ENCODE measurements around the gene TRAPPC2L. TPM values are rescaled to one million over a fixed set of nuclear protein-coding genes. Genes with fewer than 3 reads are reported as not detected.

TRAPPC2L gene
- total RNA-seq, 3 donors from 2014 or later, result 32.1 to 37.8 (median 34.4) TPM

DNA sequence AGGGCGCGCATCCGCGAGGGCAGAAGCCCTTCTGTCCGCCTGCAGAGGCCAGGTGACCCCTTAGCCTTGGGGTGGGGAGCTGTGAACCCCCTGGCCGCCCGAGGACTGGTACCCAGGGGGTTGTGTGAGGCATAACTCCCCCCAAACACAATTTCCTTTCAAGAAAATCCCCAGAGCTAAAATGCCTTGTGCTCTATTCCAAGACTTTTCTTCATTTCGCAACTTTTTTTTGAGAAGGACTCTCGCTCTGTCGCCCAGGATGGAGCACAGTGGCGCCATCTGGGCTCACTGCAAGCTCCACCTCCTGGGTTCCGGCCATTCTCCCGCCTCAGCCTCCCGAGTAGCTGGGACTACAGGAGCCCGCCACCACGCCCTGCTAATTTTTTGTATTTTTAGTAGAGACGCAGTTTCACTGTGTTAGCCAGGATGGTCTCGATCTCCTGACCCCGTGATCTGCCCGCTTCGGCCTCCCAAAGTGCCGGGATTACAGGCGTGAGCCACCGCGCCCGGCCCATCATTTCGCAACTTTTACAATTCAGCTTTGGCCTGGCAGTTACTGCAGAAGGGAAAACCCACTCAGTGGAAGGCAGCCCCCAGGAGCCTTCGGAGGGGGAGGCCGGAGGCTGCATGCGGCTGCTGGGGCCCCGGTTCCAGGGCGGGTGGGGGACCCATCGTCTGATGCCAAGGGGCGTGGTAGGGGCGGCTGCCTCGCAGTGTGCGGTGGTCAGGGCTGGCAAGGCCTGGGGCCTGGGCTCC lies 44.2 kb upstream of the TRAPPC2L start:
- H3K27me3 ChIP-seq, result no peaks in the 10 kb centered on the region
- H3K4me1 ChIP-seq, result peaks cover 14% of the 10 kb centered on the region in 2 donors
- DNase-seq (ENCODE audit: low spot score in 2 of 2), result peak in 1 of 2 donors; percentile 56
- no peaks in the 10 kb centered on the region for H3K36me3 ChIP-seq
- TF ChIP-seq CTCF (IDR thresholded peaks at IDR 0.05) (no peak), POLR2A (IDR thresholded peaks at IDR 0.05) (no peak), POLR2AphosphoS5 (IDR thresholded peaks at IDR 0.05) (no peak)
- peak overlapping the region; percentile 85 to 92 for H3K27ac ChIP-seq
- H3K9me3 ChIP-seq, result no peaks in the 10 kb centered on the region
- peak overlapping the region; percentile 71 to 89 (median 88) for H3K4me3 ChIP-seq
- intact Hi-C loops (cut with DNase I; ENCODE audit: low total_unique reads), result loop anchor here (1.0 kb wide), 1 partner anchor 412 kb away; no protein-coding TSS in a partner anchor

DNA sequence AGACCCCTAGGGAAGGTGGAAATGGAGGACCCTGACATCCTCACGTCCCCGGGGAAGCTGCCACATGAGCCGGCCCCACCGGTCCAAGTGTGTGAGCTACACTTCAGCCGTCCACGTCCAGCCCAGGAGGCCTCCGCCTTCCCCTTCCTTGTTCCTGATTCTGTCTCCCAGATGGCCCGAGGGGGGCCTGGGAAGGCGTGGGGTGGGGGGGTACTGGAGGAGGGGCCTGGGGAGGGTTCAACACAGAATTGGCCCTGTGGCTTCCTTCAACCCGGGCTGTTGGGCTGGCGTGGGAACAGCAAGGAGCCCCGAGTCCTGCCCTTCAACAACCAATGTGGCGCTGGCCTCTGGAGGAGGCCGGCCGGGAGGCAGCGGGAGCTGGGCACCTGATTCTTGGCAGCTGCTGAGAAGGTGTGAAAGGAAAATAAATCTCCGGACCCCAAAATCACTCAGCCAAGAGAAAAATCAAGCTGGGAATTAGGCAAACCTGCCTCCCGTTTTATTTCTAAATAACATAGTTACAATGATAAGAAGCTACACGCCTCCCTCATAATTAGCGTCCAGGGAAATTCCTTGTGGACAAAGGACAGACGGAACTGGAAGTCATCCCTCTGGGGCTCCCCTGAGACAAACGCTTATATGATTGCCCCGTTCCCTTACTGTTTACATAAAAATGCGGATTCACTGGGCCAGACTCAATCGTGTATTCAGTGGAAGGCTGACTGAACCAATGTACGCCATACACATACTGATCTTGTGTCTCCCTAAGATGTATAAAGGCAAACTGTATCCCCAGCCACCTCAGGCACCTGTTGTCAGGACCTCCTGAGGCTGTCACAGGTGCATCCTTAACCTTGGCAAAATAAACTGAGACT lies 43.4 kb upstream of the TRAPPC2L start:
- intact Hi-C loops (cut with DNase I; ENCODE audit: low total_unique reads), result loop anchor here (1.0 kb wide), 1 partner anchor 411 kb away; no protein-coding TSS in a partner anchor
- H3K36me3 ChIP-seq, result no peaks in the 10 kb centered on the region
- no peak for TF ChIP-seq POLR2AphosphoS5 (IDR thresholded peaks at IDR 0.05)
- no peak for TF ChIP-seq CTCF (IDR thresholded peaks at IDR 0.05)
- TF ChIP-seq POLR2A (IDR thresholded peaks at IDR 0.05), result no peak
- H3K27me3 ChIP-seq, result no peaks in the 10 kb centered on the region
- H3K4me3 ChIP-seq, result no peak overlapping the region
- peaks cover 14% of the 10 kb centered on the region in 2 donors for H3K4me1 ChIP-seq
- H3K27ac ChIP-seq, result peak overlapping the region; percentile 85 to 92
- no peaks in the 10 kb centered on the region for H3K9me3 ChIP-seq
- no peak for DNase-seq (ENCODE audit: low spot score in 2 of 2)

GRCh38 chr16:88814144-88814502 lies 42.8 kb upstream of the TRAPPC2L start:
- intact Hi-C loops (cut with DNase I; ENCODE audit: low total_unique reads), result no loop called here
- no peak for TF ChIP-seq CTCF (IDR thresholded peaks at IDR 0.05)
- no peak for TF ChIP-seq POLR2A (IDR thresholded peaks at IDR 0.05)
- no peak for TF ChIP-seq POLR2AphosphoS5 (IDR thresholded peaks at IDR 0.05)
- Histone ChIP-seq H3K27me3 (no peaks in the 10 kb centered on the region), H3K27ac (no peak overlapping the region), H3K4me3 (no peak overlapping the region), H3K9me3 (no peaks in the 10 kb centered on the region), H3K4me1 (peaks cover 14% of the 10 kb centered on the region in 2 donors), H3K36me3 (no peaks in the 10 kb centered on the region)
- DNase-seq (ENCODE audit: low spot score in 2 of 2), result no peak

DNA sequence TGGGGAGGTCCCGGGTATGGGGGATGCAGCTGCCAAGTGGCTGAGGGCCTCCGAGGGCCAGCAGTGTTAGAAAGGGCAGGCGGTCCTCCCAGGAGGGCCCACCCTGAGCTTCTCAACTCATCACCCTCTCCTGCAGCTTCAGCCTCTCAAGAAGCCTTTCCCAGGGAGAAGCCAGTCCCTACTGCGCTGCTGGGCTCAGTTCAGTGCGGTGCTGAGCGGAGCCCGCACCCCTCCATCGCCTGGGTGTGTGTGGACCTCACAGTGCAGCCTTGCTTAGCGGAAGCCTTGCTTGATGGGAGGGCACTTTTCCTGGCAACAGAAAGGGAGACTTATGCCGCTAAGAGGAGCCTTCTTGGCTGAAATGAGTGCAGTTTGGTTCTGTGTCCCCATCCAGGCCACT lies 41.7 kb upstream of the TRAPPC2L start:
- no peak overlapping the region for H3K4me3 ChIP-seq
- H3K36me3 ChIP-seq, result no peaks in the 10 kb centered on the region
- no peak for DNase-seq (ENCODE audit: low spot score in 2 of 2)
- no peaks in the 10 kb centered on the region for H3K9me3 ChIP-seq
- no peaks in the 10 kb centered on the region for H3K27me3 ChIP-seq
- TF ChIP-seq POLR2A (IDR thresholded peaks at IDR 0.05) (no peak), CTCF (IDR thresholded peaks at IDR 0.05) (no peak), POLR2AphosphoS5 (IDR thresholded peaks at IDR 0.05) (no peak)
- H3K4me1 ChIP-seq, result peaks cover 7% of the 10 kb centered on the region in 2 donors
- H3K27ac ChIP-seq, result no peak overlapping the region
- intact Hi-C loops (cut with DNase I; ENCODE audit: low total_unique reads), result no loop called here
